Type B pancreatic cell (in vitro differentiated cells): ENCODE data around the gene TIE1. TPM values are rescaled to one million over a fixed set of nuclear protein-coding genes. Genes with fewer than 3 reads are reported as not detected.

ENCODE experiments used
- DNase-seq: peaks from one replicate; pipeline ENCODE4 v3.0.0; 2021; ENCODE audit warnings: mixed read lengths; ENCODE audit not compliant: unreplicated experiment; ENCODE audit errors: extremely low spot score
- H3K27ac Mint-ChIP-seq: 2 replicates; pipeline ENCODE4 v1.8.0; 2021; ENCODE audit warnings: mild to moderate bottlenecking, mixed read lengths
- H3K27me3 Mint-ChIP-seq: 2 replicates; pipeline ENCODE4 v1.8.0; 2021; ENCODE audit warnings: mixed read lengths
- H3K36me3 Mint-ChIP-seq: 2 replicates; pipeline ENCODE4 v1.8.0; 2021; ENCODE audit warnings: mixed read lengths
- H3K4me1 Mint-ChIP-seq: one replicate; pipeline ENCODE4 v1.8.0; 2021; ENCODE audit warnings: mixed read lengths; ENCODE audit not compliant: unreplicated experiment
- H3K4me3 Mint-ChIP-seq: 2 replicates; pipeline ENCODE4 v1.8.0; 2021; ENCODE audit warnings: mild to moderate bottlenecking, mixed read lengths
- H3K9me3 Mint-ChIP-seq: 2 replicates; pipeline ENCODE4 v1.8.0; 2021; ENCODE audit warnings: mixed read lengths
- total RNA-seq: library from RNA; stranded (reverse); gene quantifications from 2 replicates; pipeline ENCODE4 v1.2.1, GENCODE V29; 2021; ENCODE audit warnings: low replicate concordance
- TF ChIP-seq, protein P1 (sequence below): fragments of 200-600 bp; sonication (generic); conservative IDR thresholded peaks from 2 replicates; pipeline ENCODE4 v1.5.0; 2021; ENCODE audit warnings: antibody characterized with exemption, mild to moderate bottlenecking

Gene TIE1
- total RNA-seq, 1 donor from 2014 or later: 1.3 TPM

DNA sequence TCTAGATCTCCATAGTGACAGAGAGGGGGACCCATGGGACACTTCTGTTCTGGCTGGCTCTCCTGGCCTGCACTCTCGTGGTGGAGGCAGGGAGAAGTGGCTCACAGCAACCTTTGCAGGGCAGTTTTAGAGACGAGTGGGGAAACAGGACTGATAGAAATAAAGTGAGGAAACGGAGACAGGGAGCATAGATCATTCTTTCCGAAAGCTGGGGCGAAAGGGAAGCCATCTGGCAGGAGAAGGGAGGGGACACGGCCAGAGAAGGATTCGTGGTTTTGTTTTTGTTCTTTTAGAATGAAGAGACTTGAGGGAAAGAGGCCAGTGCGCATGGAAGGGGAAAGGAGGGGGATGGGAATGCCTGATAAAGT is 3.5 kb downstream of the TIE1 start:
- peak overlapping the region; percentile 71 for H3K27ac Mint-ChIP-seq
- no peaks in the 10 kb centered on the region for H3K36me3 Mint-ChIP-seq
- TF ChIP-seq, protein P1, sequence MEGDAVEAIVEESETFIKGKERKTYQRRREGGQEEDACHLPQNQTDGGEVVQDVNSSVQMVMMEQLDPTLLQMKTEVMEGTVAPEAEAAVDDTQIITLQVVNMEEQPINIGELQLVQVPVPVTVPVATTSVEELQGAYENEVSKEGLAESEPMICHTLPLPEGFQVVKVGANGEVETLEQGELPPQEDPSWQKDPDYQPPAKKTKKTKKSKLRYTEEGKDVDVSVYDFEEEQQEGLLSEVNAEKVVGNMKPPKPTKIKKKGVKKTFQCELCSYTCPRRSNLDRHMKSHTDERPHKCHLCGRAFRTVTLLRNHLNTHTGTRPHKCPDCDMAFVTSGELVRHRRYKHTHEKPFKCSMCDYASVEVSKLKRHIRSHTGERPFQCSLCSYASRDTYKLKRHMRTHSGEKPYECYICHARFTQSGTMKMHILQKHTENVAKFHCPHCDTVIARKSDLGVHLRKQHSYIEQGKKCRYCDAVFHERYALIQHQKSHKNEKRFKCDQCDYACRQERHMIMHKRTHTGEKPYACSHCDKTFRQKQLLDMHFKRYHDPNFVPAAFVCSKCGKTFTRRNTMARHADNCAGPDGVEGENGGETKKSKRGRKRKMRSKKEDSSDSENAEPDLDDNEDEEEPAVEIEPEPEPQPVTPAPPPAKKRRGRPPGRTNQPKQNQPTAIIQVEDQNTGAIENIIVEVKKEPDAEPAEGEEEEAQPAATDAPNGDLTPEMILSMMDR: no peak
- H3K27me3 Mint-ChIP-seq: peaks cover 4% of the 10 kb centered on the region
- H3K4me1 Mint-ChIP-seq: peaks cover 17% of the 10 kb centered on the region
- H3K4me3 Mint-ChIP-seq: no peak overlapping the region
- no peaks in the 10 kb centered on the region for H3K9me3 Mint-ChIP-seq
- no peak for DNase-seq

DNA sequence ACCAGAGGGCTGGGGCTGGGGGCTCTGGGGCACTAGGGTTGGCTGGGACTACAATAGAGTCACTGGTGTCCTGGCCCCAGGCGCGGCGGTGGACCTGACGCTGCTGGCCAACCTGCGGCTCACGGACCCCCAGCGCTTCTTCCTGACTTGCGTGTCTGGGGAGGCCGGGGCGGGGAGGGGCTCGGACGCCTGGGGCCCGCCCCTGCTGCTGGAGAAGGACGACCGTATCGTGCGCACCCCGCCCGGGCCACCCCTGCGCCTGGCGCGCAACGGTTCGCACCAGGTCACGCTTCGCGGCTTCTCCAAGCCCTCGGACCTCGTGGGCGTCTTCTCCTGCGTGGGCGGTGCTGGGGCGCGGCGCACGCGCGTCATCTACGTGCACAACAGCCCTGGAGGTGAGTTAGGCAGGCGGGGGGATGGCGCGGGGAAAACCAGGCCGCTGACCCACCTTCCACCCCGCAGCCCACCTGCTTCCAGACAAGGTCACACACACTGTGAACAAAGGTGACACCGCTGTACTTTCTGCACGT is 4.1 kb downstream of the TIE1 start:
- no peak for DNase-seq
- no peaks in the 10 kb centered on the region for H3K36me3 Mint-ChIP-seq
- H3K27me3 Mint-ChIP-seq: peaks cover 4% of the 10 kb centered on the region
- peak overlapping the region; percentile 71 for H3K27ac Mint-ChIP-seq
- TF ChIP-seq, protein P1: no peak
- H3K4me1 Mint-ChIP-seq: peaks cover 17% of the 10 kb centered on the region
- H3K4me3 Mint-ChIP-seq: no peak overlapping the region
- H3K9me3 Mint-ChIP-seq: no peaks in the 10 kb centered on the region

DNA sequence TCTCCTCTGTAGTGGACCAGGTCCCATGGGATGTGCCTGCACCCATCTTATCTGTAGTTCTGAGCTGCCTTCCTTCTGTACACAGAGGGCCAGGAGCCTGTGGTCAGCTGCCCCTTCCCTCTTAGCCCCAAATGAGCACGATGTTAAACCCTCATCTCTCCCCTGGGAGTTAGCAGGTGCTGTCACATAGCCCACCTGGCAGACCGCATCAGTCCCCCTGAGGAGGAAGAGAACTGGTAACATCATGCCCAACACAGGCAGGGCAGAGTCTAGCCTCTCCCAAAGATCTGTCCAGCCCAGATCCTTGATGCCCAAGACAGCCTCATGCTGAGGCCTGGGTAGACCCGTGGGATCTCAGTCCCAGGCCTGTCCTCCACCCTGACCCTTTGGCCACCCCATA is 4.7 kb downstream of the TIE1 start:
- Mint-ChIP-seq H3K27me3 (peaks cover 4% of the 10 kb centered on the region), H3K27ac (no peak overlapping the region), H3K36me3 (no peaks in the 10 kb centered on the region), H3K9me3 (no peaks in the 10 kb centered on the region), H3K4me3 (no peak overlapping the region), H3K4me1 (peaks cover 17% of the 10 kb centered on the region)
- TF ChIP-seq, protein P1: no peak
- DNase-seq: no peak

DNA sequence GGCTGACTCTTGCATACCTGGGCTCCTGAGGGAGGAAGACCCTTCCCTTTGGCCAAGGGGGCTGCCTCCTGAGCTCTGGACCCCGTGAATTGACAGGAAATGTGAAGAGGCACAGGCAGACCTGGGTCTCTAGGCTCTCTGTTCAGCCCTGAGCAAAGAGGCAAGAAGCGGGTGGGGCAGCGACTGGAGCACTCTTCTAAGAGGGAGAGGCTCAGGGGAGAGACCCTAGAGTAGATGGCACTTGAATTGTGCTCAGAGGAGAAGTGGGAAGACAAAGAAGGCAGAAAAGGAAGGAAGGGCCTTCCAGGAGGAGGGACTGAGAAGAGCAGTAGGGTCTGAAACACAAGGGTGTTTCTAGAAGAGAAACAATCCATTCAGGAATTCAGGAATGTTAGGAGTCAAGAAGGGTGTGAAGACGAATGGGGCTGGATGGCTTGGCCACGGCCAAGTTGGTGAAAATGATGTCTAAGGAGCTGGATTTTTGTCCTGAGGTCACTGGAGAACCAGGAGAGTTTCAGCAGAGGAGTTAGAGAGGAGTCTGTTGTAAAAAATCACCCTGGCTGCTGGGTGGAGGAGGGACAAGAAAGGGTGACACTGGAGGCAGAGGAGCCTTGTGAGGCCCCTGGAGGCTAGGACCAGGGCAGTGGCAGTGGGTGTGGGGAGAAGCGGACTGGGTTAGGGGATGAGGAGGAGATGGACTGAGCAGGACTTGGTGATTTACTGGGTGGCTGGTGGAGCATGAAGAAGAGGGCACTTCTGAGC is 5.3 kb downstream of the TIE1 start:
- no peak overlapping the region for H3K4me3 Mint-ChIP-seq
- no peak for DNase-seq
- no peaks in the 10 kb centered on the region for H3K36me3 Mint-ChIP-seq
- TF ChIP-seq, protein P1: no peak
- peak overlapping the region; percentile 1 for H3K27ac Mint-ChIP-seq
- H3K9me3 Mint-ChIP-seq: no peaks in the 10 kb centered on the region
- peaks cover 17% of the 10 kb centered on the region for H3K4me1 Mint-ChIP-seq
- peaks cover 4% of the 10 kb centered on the region for H3K27me3 Mint-ChIP-seq

DNA sequence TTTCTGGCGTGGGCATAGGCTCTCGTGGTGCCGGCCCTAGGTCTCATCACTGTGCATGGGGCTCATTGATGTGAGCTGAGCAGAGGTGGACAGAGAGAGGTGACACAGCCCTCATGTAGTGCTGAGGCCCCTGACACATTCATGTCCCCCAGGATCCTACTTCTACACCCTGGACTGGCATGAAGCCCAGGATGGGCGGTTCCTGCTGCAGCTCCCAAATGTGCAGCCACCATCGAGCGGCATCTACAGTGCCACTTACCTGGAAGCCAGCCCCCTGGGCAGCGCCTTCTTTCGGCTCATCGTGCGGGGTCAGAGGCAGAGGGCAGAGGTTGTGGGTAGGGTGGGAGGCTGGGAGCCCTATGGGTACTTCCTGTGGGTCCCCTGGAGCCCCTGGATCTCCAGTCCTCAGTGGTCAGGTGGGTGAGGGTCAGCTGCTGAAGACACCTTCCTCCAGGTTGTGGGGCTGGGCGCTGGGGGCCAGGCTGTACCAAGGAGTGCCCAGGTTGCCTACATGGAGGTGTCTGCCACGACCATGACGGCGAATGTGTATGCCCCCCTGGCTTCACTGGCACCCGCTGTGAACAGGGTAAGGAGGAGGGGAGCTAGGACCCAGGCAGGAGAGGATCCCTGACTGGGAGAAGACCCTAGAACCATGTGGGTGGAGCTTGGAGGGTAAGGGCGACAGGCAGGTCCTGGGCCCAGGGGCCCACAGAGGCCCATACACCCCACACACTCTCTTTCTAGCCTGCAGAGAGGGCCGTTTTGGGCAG is 6.1 kb downstream of the TIE1 start:
- Mint-ChIP-seq H3K4me3 (no peak overlapping the region), H3K27me3 (peaks cover 4% of the 10 kb centered on the region), H3K4me1 (peaks cover 17% of the 10 kb centered on the region), H3K9me3 (no peaks in the 10 kb centered on the region), H3K36me3 (no peaks in the 10 kb centered on the region), H3K27ac (no peak overlapping the region)
- no peak for DNase-seq
- TF ChIP-seq, protein P1: no peak
